Gastrocnemius medialis (tissue), 4 donors: ENCODE data around the gene PUS3.

Source experiments
- CTCF ChIP-seq, 5 experiments: fragments of 450-650 bp in 3 of 5; fragments of 200-600 bp in 2 of 5; sonication (generic) in 2 of 5; IDR thresholded peaks in 4 of 5; conservative IDR thresholded peaks in 1 of 5; 1 replicate in 4 of 5; 2 replicates in 1 of 5; pipeline ENCODE4 v1.5.1; 2016 to 2019; ENCODE audit warnings: antibody characterized with exemption in 5 of 5, mild to moderate bottlenecking in 3 of 5, moderate library complexity in 3 of 5
- POLR2A ChIP-seq, 2 donors: fragments of 450-650 bp; IDR thresholded peaks; one replicate each; pipeline ENCODE4 v1.6.1; 2017; ENCODE audit warnings: antibody characterized with exemption in 2 of 2, mild to moderate bottlenecking in 2 of 2, moderate library complexity in 2 of 2

- TF ChIP-seq CTCF (IDR thresholded peaks at IDR 0.05 in 4 of 5, conservative IDR thresholded peaks at IDR 0.05 in 1 of 5) (no peak), POLR2A (IDR thresholded peaks at IDR 0.05) (no peak)
These were observed 40.8 kb upstream of the PUS3 start for GRCh38 chr11:125943661-125944349.
